ENCODE results near the gene FTH1.

The FTH1 gene

GRCh38 chr11:61925736-61926135 lies 41.7 kb downstream of the FTH1 start:
- DNase-seq (ENCODE audit: low spot score): no peak
- CTCF ChIA-PET: no interaction called here
- no peak overlapping the region for H3K27ac ChIP-seq
- POLR2A ChIA-PET (ENCODE audit: low non-redundant PET): interaction anchor here (0.6 kb wide), 1 partner anchor 17 kb away, joined by 3 read pairs; no protein-coding TSS in a partner anchor
- TF ChIP-seq CTCF (conservative IDR thresholded peaks at IDR 0.05; ENCODE audit: low read depth): no peak

GRCh38 chr11:61924064-61924455 lies 43.4 kb downstream of the FTH1 start:
- POLR2A ChIA-PET (ENCODE audit: low non-redundant PET): no interaction called here
- no peak overlapping the region for H3K27ac ChIP-seq
- no peak for TF ChIP-seq CTCF (conservative IDR thresholded peaks at IDR 0.05; ENCODE audit: low read depth)
- DNase-seq (ENCODE audit: low spot score): no peak
- CTCF ChIA-PET: interaction anchor here (0.8 to 1.5 kb wide), 3 partner anchors 19 to 23 kb away, joined by 3 to 5 read pairs (median 3); no protein-coding TSS in a partner anchor

GRCh38 chr11:61923166-61924063 lies 44.0 kb downstream of the FTH1 start:
- TF ChIP-seq CTCF (conservative IDR thresholded peaks at IDR 0.05; ENCODE audit: low read depth): no peak
- H3K27ac ChIP-seq: no peak overlapping the region
- POLR2A ChIA-PET (ENCODE audit: low non-redundant PET): no interaction called here
- CTCF ChIA-PET: interaction anchor here (0.6 to 1.5 kb wide), 3 partner anchors 19 to 319 kb away, joined by 3 to 5 read pairs (median 5); no protein-coding TSS in a partner anchor
- DNase-seq (ENCODE audit: low spot score): no peak

- POLR2A ChIA-PET (ENCODE audit: low non-redundant PET): interaction anchor here (0.5 kb wide), 1 partner anchor 18 kb away, joined by 4 read pairs; no protein-coding TSS in a partner anchor
- no peak for DNase-seq (ENCODE audit: low spot score)
- TF ChIP-seq CTCF (conservative IDR thresholded peaks at IDR 0.05; ENCODE audit: low read depth): no peak
- CTCF ChIA-PET: interaction anchor here (1.5 kb wide), 1 partner anchor 25 kb away, joined by 5 read pairs; no protein-coding TSS in a partner anchor
- H3K27ac ChIP-seq: no peak overlapping the region
These were observed 44.9 kb downstream of the FTH1 start for GRCh38 chr11:61922539-61922938.

GRCh38 chr11:61921446-61921845 lies 46.0 kb downstream of the FTH1 start:
- H3K27ac ChIP-seq: no peak overlapping the region
- ChIA-PET CTCF (interaction anchor here (0.7 kb wide), 1 partner anchor 16 kb away, joined by 3 read pairs; no protein-coding TSS in a partner anchor), POLR2A (ENCODE audit: low non-redundant PET) (no interaction called here)
- no peak for TF ChIP-seq CTCF (conservative IDR thresholded peaks at IDR 0.05; ENCODE audit: low read depth)
- DNase-seq (ENCODE audit: low spot score): no peak

GRCh38 chr11:61919705-61920631 lies 47.5 kb downstream of the FTH1 start:
- POLR2A ChIA-PET (ENCODE audit: low non-redundant PET): no interaction called here
- no peak for DNase-seq (ENCODE audit: low spot score)
- no peak for TF ChIP-seq CTCF (conservative IDR thresholded peaks at IDR 0.05; ENCODE audit: low read depth)
- H3K27ac ChIP-seq: no peak overlapping the region
- CTCF ChIA-PET: interaction anchor here (0.6 kb wide), 2 partner anchors 21 to 99 kb away, joined by 3 read pairs; no protein-coding TSS in a partner anchor

Data from RWPE1 (cell line).